HepG2 (cell line): ENCODE results near the gene SMC1B. TPM values are rescaled to one million over a fixed set of nuclear protein-coding genes. Genes with fewer than 3 reads are reported as not detected.

Experiments used
- ATAC-seq: fragments of 200-7000 bp; cut with Tn5 transposase; 3 replicates; pipeline ENCODE4 v1.9.1; 2020; ENCODE audit warnings: mild to moderate bottlenecking, moderate library complexity
- BruUV-seq: library from RNA; stranded (reverse); fragments of 400-500 nt; replicated peaks from 2 replicates; lab custom pipeline; 2021; lab: Mats Ljungman, UMichigan
- CTCF ChIA-PET: fragments of 300-600 bp; formaldehyde crosslinking; extraction: SDS; loops from one replicate; lab custom pipeline; 2021; ENCODE audit warnings: low total read pairs, inconsistent platforms, low intra/inter-chr PET ratio; lab: Yijun Ruan, JAX
- POLR2A ChIA-PET: fragments of 350-600 bp; sonication (Branson Sonifier 250); formaldehyde crosslinking; loops from one replicate; lab custom pipeline; 2020; ENCODE audit warnings: antibody characterized with exemption, inconsistent platforms; lab: Yijun Ruan, JAX
- DNase-seq: peaks from one replicate; pipeline ENCODE4 v3.0.0-alpha.2; 2015; ENCODE audit warnings: low spot score
- FAIRE-seq: peaks from 3 replicates; lab custom pipeline; 2011; peaks lifted over from hg19 to GRCh38; lab: Jason Lieb, UNC
- H2AFZ ChIP-seq: one replicate; pipeline ENCODE4 v1.6.1; 2011; ENCODE audit warnings: low read length, inconsistent platforms
- H3K27ac ChIP-seq: fragments of 300-600 bp; 3 replicates; pipeline ENCODE4 v1.8.0; 2011; ENCODE audit warnings: mixed run types, mild to moderate bottlenecking, mixed read lengths, low read length, inconsistent platforms; ENCODE audit not compliant: insufficient read depth; ENCODE audit errors: extremely low read length
- H3K27me3 ChIP-seq, 2 experiments: fragments of 200-600 bp in 1 of 2; 2 replicates in 1 of 2; 3 replicates in 1 of 2; pipeline versions ENCODE4 v1.6.0 to v1.8.0; 2011; ENCODE audit warnings: low read length in 2 of 2, mild to moderate bottlenecking in 2 of 2, moderate library complexity in 2 of 2, inconsistent platforms in 1 of 2; ENCODE audit not compliant: insufficient read depth in 2 of 2, control insufficient read depth in 1 of 2
- H3K36me3 ChIP-seq, 2 experiments: fragments of 200-600 bp in 1 of 2; replicated peaks in 1 of 2; 2 replicates in 1 of 2; 3 replicates in 1 of 2; pipeline versions ENCODE4 v1.5.1 to v1.8.0; 2011; ENCODE audit warnings: low read length in 2 of 2, inconsistent platforms in 1 of 2; ENCODE audit not compliant: insufficient read depth in 2 of 2, control insufficient read depth in 1 of 2
- H3K4me1 ChIP-seq: 2 replicates; pipeline ENCODE4 v1.5.1; 2012; ENCODE audit warnings: low read length, inconsistent platforms; ENCODE audit not compliant: insufficient read depth
- H3K4me2 ChIP-seq: 2 replicates; pipeline ENCODE4 v1.6.0; 2011; ENCODE audit warnings: low read depth, low read length, inconsistent platforms
- H3K4me3 ChIP-seq, 3 experiments: fragments of 200-600 bp in 1 of 3; sonication (generic), shearing (Covaris generic) in 1 of 3; replicated peaks in 1 of 3; 2 replicates each; pipeline ENCODE4 v1.5.1; 2011 to 2016; ENCODE audit warnings: low read length in 3 of 3, inconsistent platforms in 2 of 3, low read depth in 2 of 3, mild to moderate bottlenecking in 2 of 3, control low read depth in 1 of 3, mixed read lengths in 1 of 3; ENCODE audit not compliant: insufficient read depth in 1 of 3
- H3K79me2 ChIP-seq: one replicate; pipeline ENCODE4 v1.6.1; 2011; ENCODE audit warnings: low read length, inconsistent platforms; ENCODE audit not compliant: insufficient read depth
- H3K9ac ChIP-seq: 2 replicates; pipeline ENCODE4 v1.6.0; 2011; ENCODE audit warnings: mild to moderate bottlenecking, low read depth, low read length, inconsistent platforms; ENCODE audit not compliant: insufficient read depth
- H3K9me3 ChIP-seq: 2 replicates; pipeline ENCODE4 v1.5.1; 2012; ENCODE audit warnings: mild to moderate bottlenecking, low read length
- H4K20me1 ChIP-seq: 2 replicates; pipeline ENCODE4 v1.6.0; 2011; ENCODE audit warnings: inconsistent platforms, mild to moderate bottlenecking, low read length, moderate library complexity; ENCODE audit not compliant: insufficient read depth
- CCDC6 ChIP-seq: sonication (generic); formaldehyde crosslinking; IDR thresholded peaks from 2 replicates; pipeline ENCODE4 v1.8.1; 2022; ENCODE audit warnings: mild to moderate bottlenecking, missing genetic modification reagents, moderate library complexity
- FOXA3 ChIP-seq: IDR thresholded peaks from 2 replicates; pipeline ENCODE4 v1.6.1; 2016; ENCODE audit warnings: missing genetic modification reagents, missing compliant biosample characterization
- MYNN ChIP-seq: sonication (generic); formaldehyde crosslinking; IDR thresholded peaks from 2 replicates; pipeline ENCODE4 v1.4.0; 2020; ENCODE audit warnings: mild to moderate bottlenecking, low read depth, missing genetic modification reagents
- PHF5A ChIP-seq: IDR thresholded peaks from one replicate; pipeline ENCODE4 v1.6.1; 2018; ENCODE audit warnings: low read depth, missing genetic modification reagents; ENCODE audit not compliant: unreplicated experiment
- RXRB ChIP-seq: IDR thresholded peaks from 2 replicates; pipeline ENCODE4 v1.6.1; 2016; ENCODE audit warnings: borderline replicate concordance, missing genetic modification reagents, missing compliant biosample characterization
- TEAD3 ChIP-seq: optimal IDR thresholded peaks from 2 replicates; pipeline ENCODE3; 2016; ENCODE audit warnings: borderline replicate concordance
- THAP11 ChIP-seq: IDR thresholded peaks from 2 replicates; pipeline ENCODE4 v1.6.1; 2016; ENCODE audit warnings: missing biosample characterization, missing genetic modification reagents
- TOPORS ChIP-seq: sonication (generic); formaldehyde crosslinking; IDR thresholded peaks from 2 replicates; pipeline ENCODE4 v1.8.0; 2023; ENCODE audit warnings: mild to moderate bottlenecking, missing genetic modification reagents
- ZNF337 ChIP-seq: sonication (generic); formaldehyde crosslinking; IDR thresholded peaks from 2 replicates; pipeline ENCODE4 v1.5.1; 2020; ENCODE audit warnings: missing genetic modification reagents, low read depth, mild to moderate bottlenecking, borderline replicate concordance
- ZNF713 ChIP-seq: sonication (generic); formaldehyde crosslinking; IDR thresholded peaks from 2 replicates; pipeline ENCODE4 v1.4.0; 2020; ENCODE audit warnings: mild to moderate bottlenecking, missing genetic modification reagents
- WGBS: methylation state at CpG from one replicate; pipeline ENCODE4 v1.1.6; 2017; ENCODE audit warnings: low lambda C conversion rate; 5-methylcytosine and 5-hydroxymethylcytosine counted together
- in situ Hi-C: cut with HindIII; loops from 2 replicates; pipeline ENCODE4 v1.10.0; 2017; ENCODE audit warnings: low pct_unique_long_range_greater_than_20kb; ENCODE audit not compliant: extremely low pct_ligation_motif_present
- intact Hi-C: fragments of 100-400 bp; cut with micrococcal nuclease; formaldehyde crosslinking; loops from one replicate; pipeline ENCODE4 v1.10.0; 2022; ENCODE audit not compliant: unreplicated experiment
- polyA plus RNA-seq, 8 experiments: library from polyadenylated mRNA; depleted of rRNA in 3 of 8; stranded (reverse) in 7 of 8; unstranded in 1 of 8; fragments of >200 nt; fragmentation: Illumina TruSeq in 4 of 8; extraction: Trizol in 4 of 8; gene quantifications; 2 replicates each; pipeline versions ENCODE4 v1.2.1 to v1.2.3, GENCODE V29; 2011 to 2016; ENCODE audit warnings: low read depth in 4 of 8, missing spikeins in 1 of 8, mixed read lengths in 1 of 8; ENCODE audit not compliant: insufficient read depth in 1 of 8
- total RNA-seq, 5 experiments: library from RNA; depleted of rRNA; stranded (reverse); fragments of >200 nt; fragmentation: Illumina TruSeq; extraction: Trizol; gene quantifications; 2 replicates each; pipeline ENCODE4 v1.2.3, GENCODE V29; 2016; ENCODE audit warnings: low read depth in 1 of 5
- TF ChIP-seq, protein P1 (sequence below): sonication (generic); formaldehyde crosslinking; IDR thresholded peaks from 2 replicates; pipeline ENCODE4 v1.4.0; 2020; ENCODE audit warnings: missing genetic modification reagents
- TF ChIP-seq, protein P2 (sequence below): IDR thresholded peaks from 2 replicates; pipeline ENCODE4 v1.6.1; 2016; ENCODE audit warnings: missing biosample characterization, missing genetic modification reagents, low read depth
- TF ChIP-seq, protein P3 (sequence below): sonication (generic); formaldehyde crosslinking; conservative IDR thresholded peaks from 2 replicates; pipeline ENCODE4 v1.8.0; 2022; ENCODE audit warnings: mild to moderate bottlenecking, moderate library complexity, missing genetic modification reagents

Gene SMC1B
- total and polyA plus RNA-seq, 2 of the 13 experiments (the other 11 are each of a cell fraction or from before 2014, with no cell fraction given), result not detected

DNA sequence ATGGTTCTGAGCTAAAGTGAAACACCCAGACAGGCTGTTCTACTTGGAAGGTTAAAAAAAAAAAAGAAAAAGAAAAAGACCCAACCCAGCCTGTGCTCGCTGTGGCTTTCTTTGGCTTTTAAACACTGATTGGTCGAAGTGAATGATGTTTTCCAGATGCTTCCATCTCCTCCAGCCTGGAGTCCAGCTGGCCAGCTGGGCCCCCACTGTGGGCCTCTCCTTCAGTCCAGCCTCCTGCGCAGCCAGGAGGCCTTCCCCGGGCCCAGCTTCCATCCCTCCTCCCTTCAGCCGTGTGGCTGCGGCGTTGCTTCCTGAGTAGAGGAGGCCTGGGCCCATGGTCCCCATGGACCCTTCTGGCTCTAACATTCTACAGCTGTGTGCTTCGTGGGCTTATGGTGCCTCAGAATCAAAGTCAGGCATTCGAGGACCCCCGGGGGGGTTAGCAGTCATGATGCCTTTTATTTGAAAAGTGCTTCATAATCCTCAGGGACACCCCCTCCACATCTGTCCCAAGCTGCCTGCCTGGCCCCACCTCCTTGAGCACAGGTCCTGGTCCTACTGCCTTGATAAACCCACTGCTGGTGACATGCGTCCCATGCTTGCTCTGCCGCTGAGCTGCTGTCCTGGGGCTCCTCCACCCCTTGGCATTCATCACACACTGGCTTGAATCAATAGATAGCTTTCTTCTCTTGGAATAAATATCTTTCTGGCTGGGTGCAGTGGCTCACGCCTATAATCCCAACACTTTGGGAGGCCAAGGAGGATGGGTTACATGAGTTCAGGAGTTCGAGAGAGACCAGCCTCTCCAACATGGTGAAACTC lies 47.1 kb upstream of the SMC1B start (continued):
- TF ChIP-seq RXRB (CRISPR knock-in tag) (no peak), MYNN (CRISPR knock-in tag) (no peak), ZNF337 (CRISPR knock-in tag) (no peak), TOPORS (CRISPR knock-in tag) (no peak), TEAD3 (CRISPR knock-in tag) (no peak)

DNA sequence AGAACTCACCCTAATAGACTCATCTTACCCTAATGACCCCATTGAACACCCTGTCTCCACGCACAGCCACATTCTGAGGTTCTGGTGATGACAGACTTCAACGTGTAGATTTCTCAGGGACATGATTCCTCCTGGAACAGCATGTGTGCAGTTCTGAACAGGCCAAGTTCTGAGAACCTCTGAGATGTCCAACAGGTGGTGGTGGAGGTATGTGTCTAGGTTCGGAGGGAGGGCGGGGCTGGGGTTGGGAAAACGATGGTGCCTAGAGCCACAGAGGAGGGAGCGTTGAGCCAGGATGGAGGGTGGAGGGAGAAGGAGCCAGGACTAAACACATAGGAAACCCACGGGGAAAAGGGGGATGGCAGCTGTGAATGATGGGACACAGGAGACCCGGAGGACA lies 45.8 kb upstream of the SMC1B start:
- Histone ChIP-seq H3K4me3 (no peak overlapping the region), H3K4me2 (no peak overlapping the region), H4K20me1 (no peaks in the 10 kb centered on the region), H3K4me1 (peaks cover 9% of the 10 kb centered on the region; the same call in 1 of the 2 replicates), H3K9me3 (no peaks in the 10 kb centered on the region), H3K36me3 (no peaks in the 10 kb centered on the region), H3K79me2 (no peaks in the 10 kb centered on the region), H2AFZ (no peak overlapping the region), H3K27me3 (peaks cover 3 to 14% of the 10 kb centered on the region in 2 experiments; a peak in 2 of 5 replicates), H3K27ac (no peak overlapping the region), H3K9ac (no peak overlapping the region)
- no TSS peak for BruUV-seq
- FAIRE-seq (no peak), DNase-seq (no peak), ATAC-seq (no peak)
- POLR2A ChIA-PET, result no interaction called here
- intact Hi-C loops (no loop called here), in situ Hi-C loops (no loop called here)
- 60% methylated on average over 8 of the region's 8 CpGs for WGBS
- CTCF ChIA-PET, result no interaction called here
- TF ChIP-seq, protein P1, sequence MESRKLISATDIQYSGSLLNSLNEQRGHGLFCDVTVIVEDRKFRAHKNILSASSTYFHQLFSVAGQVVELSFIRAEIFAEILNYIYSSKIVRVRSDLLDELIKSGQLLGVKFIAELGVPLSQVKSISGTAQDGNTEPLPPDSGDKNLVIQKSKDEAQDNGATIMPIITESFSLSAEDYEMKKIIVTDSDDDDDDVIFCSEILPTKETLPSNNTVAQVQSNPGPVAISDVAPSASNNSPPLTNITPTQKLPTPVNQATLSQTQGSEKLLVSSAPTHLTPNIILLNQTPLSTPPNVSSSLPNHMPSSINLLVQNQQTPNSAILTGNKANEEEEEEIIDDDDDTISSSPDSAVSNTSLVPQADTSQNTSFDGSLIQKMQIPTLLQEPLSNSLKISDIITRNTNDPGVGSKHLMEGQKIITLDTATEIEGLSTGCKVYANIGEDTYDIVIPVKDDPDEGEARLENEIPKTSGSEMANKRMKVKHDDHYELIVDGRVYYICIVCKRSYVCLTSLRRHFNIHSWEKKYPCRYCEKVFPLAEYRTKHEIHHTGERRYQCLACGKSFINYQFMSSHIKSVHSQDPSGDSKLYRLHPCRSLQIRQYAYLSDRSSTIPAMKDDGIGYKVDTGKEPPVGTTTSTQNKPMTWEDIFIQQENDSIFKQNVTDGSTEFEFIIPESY (CRISPR knock-in tag), result no peak
- TF ChIP-seq THAP11, result no peak
- TF ChIP-seq, protein P2, sequence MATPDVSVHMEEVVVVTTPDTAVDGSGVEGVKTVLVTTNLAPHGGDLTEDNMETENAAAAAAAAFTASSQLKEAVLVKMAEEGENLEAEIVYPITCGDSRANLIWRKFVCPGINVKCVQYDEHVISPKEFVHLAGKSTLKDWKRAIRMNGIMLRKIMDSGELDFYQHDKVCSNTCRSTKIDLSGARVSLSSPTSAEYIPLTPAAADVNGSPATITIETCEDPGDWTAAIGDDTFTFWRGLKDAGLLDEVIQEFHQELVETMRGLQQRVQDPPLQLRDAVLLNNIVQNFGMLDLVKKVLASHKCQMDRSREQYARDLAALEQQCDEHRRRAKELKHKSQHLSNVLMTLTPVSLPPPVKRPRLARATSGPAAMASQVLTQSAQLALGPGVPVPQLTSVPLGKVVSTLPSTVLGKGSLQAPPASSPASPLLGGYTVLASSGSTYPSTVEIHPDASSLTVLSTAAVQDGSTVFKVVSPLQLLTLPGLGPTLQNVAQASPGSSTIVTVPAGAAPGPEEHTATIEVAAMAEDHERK (CRISPR knock-in tag), result no peak
- TF ChIP-seq CCDC6, result no peak
- TF ChIP-seq, protein P3, sequence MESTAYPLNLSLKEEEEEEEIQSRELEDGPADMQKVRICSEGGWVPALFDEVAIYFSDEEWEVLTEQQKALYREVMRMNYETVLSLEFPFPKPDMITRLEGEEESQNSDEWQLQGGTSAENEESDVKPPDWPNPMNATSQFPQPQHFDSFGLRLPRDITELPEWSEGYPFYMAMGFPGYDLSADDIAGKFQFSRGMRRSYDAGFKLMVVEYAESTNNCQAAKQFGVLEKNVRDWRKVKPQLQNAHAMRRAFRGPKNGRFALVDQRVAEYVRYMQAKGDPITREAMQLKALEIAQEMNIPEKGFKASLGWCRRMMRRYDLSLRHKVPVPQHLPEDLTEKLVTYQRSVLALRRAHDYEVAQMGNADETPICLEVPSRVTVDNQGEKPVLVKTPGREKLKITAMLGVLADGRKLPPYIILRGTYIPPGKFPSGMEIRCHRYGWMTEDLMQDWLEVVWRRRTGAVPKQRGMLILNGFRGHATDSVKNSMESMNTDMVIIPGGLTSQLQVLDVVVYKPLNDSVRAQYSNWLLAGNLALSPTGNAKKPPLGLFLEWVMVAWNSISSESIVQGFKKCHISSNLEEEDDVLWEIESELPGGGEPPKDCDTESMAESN (CRISPR knock-in tag), result no peak
- TF ChIP-seq FOXA3, result no peak
- no peak for TF ChIP-seq PHF5A (CRISPR knock-in tag)
- TF ChIP-seq ZNF713 (CRISPR knock-in tag), result no peak
